Iris pigment epithelial cell (primary cell): ENCODE measurements around the gene GIPC2.
"Not testable (repeated sequence)": the region's sequence is repeated elsewhere in the genome, so short reads cannot be mapped to it uniquely, and the experiment has no call there.

ENCODE experiments used
- DNase-seq: peaks from one replicate; pipeline ENCODE4 v3.0.0-alpha.2; 2011; ENCODE audit warnings: low read depth

GIPC2 gene

GRCh38 chr1:78036450-78036849 is 9.3 kb upstream of the GIPC2 start:
- no peak for DNase-seq

GRCh38 chr1:78038071-78038470 is 7.7 kb upstream of the GIPC2 start:
- DNase-seq = peak; percentile 90

GRCh38 chr1:78038491-78038939 is 7.3 kb upstream of the GIPC2 start:
- DNase-seq = peak; percentile 68

- no peak for DNase-seq
Observed at GRCh38 chr1:78040484-78041089, 5.2 kb upstream of the GIPC2 start.

- DNase-seq = no peak
Observed at GRCh38 chr1:78043436-78043835, 2.3 kb upstream of the GIPC2 start.

- DNase-seq = no peak
Observed at GRCh38 chr1:78044796-78045562, 787 bp upstream of the GIPC2 start.

GRCh38 chr1:78045563-78045925 is 222 bp upstream of the GIPC2 start:
- DNase-seq = no peak

- DNase-seq = no peak
Observed at GRCh38 chr1:78047106-78047505, 1.3 kb downstream of the GIPC2 start.

GRCh38 chr1:78047631-78048030 is 1.9 kb downstream of the GIPC2 start:
- DNase-seq = peak; percentile 23

- DNase-seq = no peak
Observed at GRCh38 chr1:78048446-78048845, 2.7 kb downstream of the GIPC2 start.

GRCh38 chr1:78049396-78049795 is 3.6 kb downstream of the GIPC2 start:
- DNase-seq = no peak

- DNase-seq = no peak
Observed at GRCh38 chr1:78051005-78051404, 5.2 kb downstream of the GIPC2 start.

- no peak for DNase-seq
Observed at GRCh38 chr1:78052685-78053405, 7.1 kb downstream of the GIPC2 start.

- DNase-seq = no peak
Observed at GRCh38 chr1:78053498-78053897, 7.7 kb downstream of the GIPC2 start.

- peak; percentile 43 for DNase-seq
Observed at GRCh38 chr1:78054559-78054958, 8.8 kb downstream of the GIPC2 start.

- no peak for DNase-seq
Observed at GRCh38 chr1:78054972-78055371, 9.2 kb downstream of the GIPC2 start.

- no peak for DNase-seq
Observed at GRCh38 chr1:78055565-78056132, 9.9 kb downstream of the GIPC2 start.

- DNase-seq = no peak
Observed at GRCh38 chr1:78058670-78059069, 12.9 kb downstream of the GIPC2 start.

- DNase-seq = no peak
Observed at GRCh38 chr1:78060857-78061563, 15.2 kb downstream of the GIPC2 start.

GRCh38 chr1:78061825-78062523 is 16.2 kb downstream of the GIPC2 start:
- DNase-seq = peak; percentile 90

GRCh38 chr1:78064886-78065285 is 19.1 kb downstream of the GIPC2 start:
- not testable (repeated sequence) for DNase-seq
